ENCODE results near the gene ALPK3.

The ALPK3 gene

DNA sequence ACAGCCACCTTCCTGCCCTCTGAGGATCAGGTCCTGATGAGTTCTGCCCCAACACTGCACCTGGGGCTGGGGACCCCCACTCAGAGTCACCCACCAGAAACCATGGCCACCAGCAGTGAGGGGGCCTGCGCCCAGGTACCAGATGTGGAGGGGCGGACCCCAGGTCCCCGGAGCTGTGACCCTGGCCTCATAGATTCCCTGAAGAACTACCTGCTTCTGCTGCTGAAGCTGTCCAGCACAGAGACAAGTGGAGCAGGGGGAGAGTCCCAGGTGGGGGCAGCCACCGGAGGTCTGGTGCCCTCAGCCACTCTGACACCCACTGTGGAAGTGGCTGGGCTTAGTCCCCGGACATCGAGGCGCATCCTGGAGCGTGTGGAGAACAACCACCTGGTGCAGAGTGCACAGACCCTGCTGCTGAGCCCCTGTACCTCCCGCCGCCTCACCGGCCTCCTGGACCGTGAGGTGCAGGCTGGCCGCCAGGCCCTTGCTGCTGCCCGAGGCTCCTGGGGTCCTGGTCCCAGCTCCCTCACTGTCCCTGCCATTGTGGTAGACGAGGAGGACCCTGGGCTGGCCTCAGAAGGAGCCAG, 40.4 kb downstream of the ALPK3 start:
- Histone ChIP-seq H3K4me1 (peaks cover 3% of the 10 kb centered on the region), H3K9ac (no peak overlapping the region), H3K36me3 (ENCODE audit: control insufficient read depth, insufficient read depth, low read length) (no peaks in the 10 kb centered on the region), H3K79me2 (no peaks in the 10 kb centered on the region), H3K9me3 (ENCODE audit: control insufficient read depth, low read length) (no peaks in the 10 kb centered on the region), H3K4me3 (ENCODE audit: low read depth, low read length) (no peak overlapping the region), H3K27me3 (ENCODE audit: control insufficient read depth, insufficient read depth, low read length) (no peaks in the 10 kb centered on the region), H3K4me2 (ENCODE audit: low read length) (no peak overlapping the region), H3K27ac (no peak overlapping the region), H2AFZ (no peak overlapping the region)
- TF ChIP-seq, protein P1, sequence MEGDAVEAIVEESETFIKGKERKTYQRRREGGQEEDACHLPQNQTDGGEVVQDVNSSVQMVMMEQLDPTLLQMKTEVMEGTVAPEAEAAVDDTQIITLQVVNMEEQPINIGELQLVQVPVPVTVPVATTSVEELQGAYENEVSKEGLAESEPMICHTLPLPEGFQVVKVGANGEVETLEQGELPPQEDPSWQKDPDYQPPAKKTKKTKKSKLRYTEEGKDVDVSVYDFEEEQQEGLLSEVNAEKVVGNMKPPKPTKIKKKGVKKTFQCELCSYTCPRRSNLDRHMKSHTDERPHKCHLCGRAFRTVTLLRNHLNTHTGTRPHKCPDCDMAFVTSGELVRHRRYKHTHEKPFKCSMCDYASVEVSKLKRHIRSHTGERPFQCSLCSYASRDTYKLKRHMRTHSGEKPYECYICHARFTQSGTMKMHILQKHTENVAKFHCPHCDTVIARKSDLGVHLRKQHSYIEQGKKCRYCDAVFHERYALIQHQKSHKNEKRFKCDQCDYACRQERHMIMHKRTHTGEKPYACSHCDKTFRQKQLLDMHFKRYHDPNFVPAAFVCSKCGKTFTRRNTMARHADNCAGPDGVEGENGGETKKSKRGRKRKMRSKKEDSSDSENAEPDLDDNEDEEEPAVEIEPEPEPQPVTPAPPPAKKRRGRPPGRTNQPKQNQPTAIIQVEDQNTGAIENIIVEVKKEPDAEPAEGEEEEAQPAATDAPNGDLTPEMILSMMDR (IDR thresholded peaks at IDR 0.05) = no peak

DNA sequence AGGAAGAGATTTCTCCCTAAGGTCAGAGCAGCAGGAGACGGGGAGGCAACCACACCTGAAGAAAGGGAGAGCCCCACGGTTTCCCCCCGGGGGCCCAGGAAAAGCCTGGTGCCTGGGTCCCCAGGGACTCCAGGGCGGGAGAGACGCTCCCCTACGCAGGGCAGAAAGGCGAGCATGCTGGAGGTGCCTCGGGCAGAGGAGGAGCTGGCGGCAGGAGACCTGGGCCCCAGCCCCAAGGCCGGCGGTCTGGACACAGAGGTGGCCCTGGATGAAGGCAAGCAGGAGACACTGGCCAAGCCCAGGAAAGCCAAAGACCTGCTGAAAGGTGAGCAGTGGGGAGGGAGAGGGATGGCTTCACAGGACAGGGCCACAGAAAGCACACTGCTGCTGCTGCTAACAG, 41.1 kb downstream of the ALPK3 start:
- Histone ChIP-seq H3K79me2 (no peaks in the 10 kb centered on the region), H3K27me3 (ENCODE audit: control insufficient read depth, insufficient read depth, low read length) (no peaks in the 10 kb centered on the region), H3K27ac (no peak overlapping the region), H3K4me3 (ENCODE audit: low read depth, low read length) (no peak overlapping the region), H3K9ac (no peak overlapping the region), H3K9me3 (ENCODE audit: control insufficient read depth, low read length) (no peaks in the 10 kb centered on the region), H3K36me3 (ENCODE audit: control insufficient read depth, insufficient read depth, low read length) (no peaks in the 10 kb centered on the region), H3K4me2 (ENCODE audit: low read length) (no peak overlapping the region), H2AFZ (no peak overlapping the region), H3K4me1 (peaks cover 3% of the 10 kb centered on the region)
- TF ChIP-seq, protein P1 (IDR thresholded peaks at IDR 0.05) = no peak

DNA sequence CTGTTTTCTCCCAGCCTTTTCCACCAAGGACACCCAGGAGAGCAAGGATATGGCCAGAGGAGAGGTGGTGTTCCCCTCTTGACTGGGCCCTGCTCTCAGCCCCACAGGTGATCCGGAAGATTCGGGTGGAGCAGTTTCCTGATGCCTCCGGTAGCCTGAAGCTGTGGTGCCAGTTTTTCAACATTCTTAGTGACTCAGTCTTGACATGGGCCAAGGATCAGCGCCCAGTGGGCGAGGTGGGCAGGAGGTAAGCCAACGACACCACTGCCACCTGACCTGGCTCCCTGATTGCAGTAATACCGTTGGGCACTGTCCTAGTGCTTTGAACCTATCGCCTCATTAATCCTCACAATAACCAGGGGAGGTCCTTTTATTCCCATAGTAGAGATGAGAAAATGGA, 42.0 kb downstream of the ALPK3 start:
- Histone ChIP-seq H3K9me3 (ENCODE audit: control insufficient read depth, low read length) (no peaks in the 10 kb centered on the region), H3K79me2 (no peaks in the 10 kb centered on the region), H3K27ac (no peak overlapping the region), H3K27me3 (ENCODE audit: control insufficient read depth, insufficient read depth, low read length) (no peaks in the 10 kb centered on the region), H3K4me2 (ENCODE audit: low read length) (no peak overlapping the region), H3K4me3 (ENCODE audit: low read depth, low read length) (no peak overlapping the region), H3K36me3 (ENCODE audit: control insufficient read depth, insufficient read depth, low read length) (no peaks in the 10 kb centered on the region), H3K4me1 (peaks cover 3% of the 10 kb centered on the region), H2AFZ (no peak overlapping the region), H3K9ac (no peak overlapping the region)
- TF ChIP-seq, protein P1 (IDR thresholded peaks at IDR 0.05) = no peak

DNA sequence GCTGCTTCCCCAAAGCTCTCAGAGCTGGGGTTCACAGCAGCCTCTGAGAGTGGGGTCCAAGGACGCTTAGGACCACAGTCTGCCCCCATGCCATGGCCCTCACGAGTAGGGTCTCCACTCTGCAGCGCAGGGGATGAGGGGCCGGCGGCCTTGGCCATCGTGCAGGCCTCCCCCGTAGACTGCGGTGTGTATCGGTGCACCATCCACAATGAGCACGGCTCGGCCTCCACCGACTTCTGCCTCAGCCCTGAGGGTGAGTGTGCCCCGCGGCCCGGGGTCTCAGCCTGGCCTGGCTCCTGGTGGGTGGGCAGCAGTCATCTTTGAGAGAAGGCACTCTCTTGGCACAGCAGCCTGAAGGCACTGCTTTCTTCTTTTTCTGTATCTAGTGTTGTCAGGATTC, 42.5 kb downstream of the ALPK3 start:
- Histone ChIP-seq H3K4me2 (ENCODE audit: low read length) (no peak overlapping the region), H3K79me2 (no peaks in the 10 kb centered on the region), H3K27ac (no peak overlapping the region), H3K27me3 (ENCODE audit: control insufficient read depth, insufficient read depth, low read length) (no peaks in the 10 kb centered on the region), H3K9me3 (ENCODE audit: control insufficient read depth, low read length) (no peaks in the 10 kb centered on the region), H3K4me3 (ENCODE audit: low read depth, low read length) (no peak overlapping the region), H3K36me3 (ENCODE audit: control insufficient read depth, insufficient read depth, low read length) (no peaks in the 10 kb centered on the region), H3K4me1 (peaks cover 3% of the 10 kb centered on the region), H2AFZ (no peak overlapping the region), H3K9ac (no peak overlapping the region)
- TF ChIP-seq, protein P1 (IDR thresholded peaks at IDR 0.05) = no peak

DNA sequence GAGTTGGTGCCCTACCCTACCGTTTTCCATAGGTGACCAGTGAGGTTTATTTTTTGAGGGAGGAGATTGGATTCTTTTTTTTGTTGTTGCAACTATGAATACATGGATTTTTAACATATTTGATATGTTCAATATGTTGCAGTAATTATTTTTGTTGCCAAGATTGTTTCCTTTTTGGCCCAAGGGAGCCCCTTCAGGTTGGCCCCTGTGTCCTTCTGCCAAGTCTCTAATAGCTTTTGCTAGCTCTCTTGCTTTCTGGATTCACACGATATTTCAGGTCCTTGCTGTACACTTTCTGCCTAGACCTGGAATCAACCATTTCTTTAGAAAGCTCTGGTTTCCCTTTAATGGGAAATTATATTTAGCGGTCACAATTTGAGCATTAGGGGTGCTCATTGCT, 44.6 kb downstream of the ALPK3 start:
- Histone ChIP-seq H3K4me2 (ENCODE audit: low read length) (no peak overlapping the region), H3K9ac (no peak overlapping the region), H3K27ac (no peak overlapping the region), H2AFZ (no peak overlapping the region), H3K27me3 (ENCODE audit: control insufficient read depth, insufficient read depth, low read length) (no peaks in the 10 kb centered on the region), H3K9me3 (ENCODE audit: control insufficient read depth, low read length) (no peaks in the 10 kb centered on the region), H3K79me2 (no peaks in the 10 kb centered on the region), H3K4me3 (ENCODE audit: low read depth, low read length) (no peak overlapping the region), H3K4me1 (no peaks in the 10 kb centered on the region), H3K36me3 (ENCODE audit: control insufficient read depth, insufficient read depth, low read length) (no peaks in the 10 kb centered on the region)
- TF ChIP-seq, protein P1 (IDR thresholded peaks at IDR 0.05) = no peak
